ENCODE measurements around the gene GNAO1.
A peak's percentile ranks its signal among the peaks of the same experiment; 100 is the strongest.

Gene GNAO1

GRCh38 chr16:56265746-56266145 is 74.5 kb downstream of the GNAO1 start:
- no peak for DNase-seq (ENCODE audit: low spot score)

GRCh38 chr16:56266641-56267607 is 75.6 kb downstream of the GNAO1 start:
- DNase-seq (ENCODE audit: low spot score) = no peak

- DNase-seq (ENCODE audit: low spot score) = no peak
Observed at GRCh38 chr16:56267888-56268287, 76.6 kb downstream of the GNAO1 start.

- no peak for DNase-seq (ENCODE audit: low spot score)
Observed at GRCh38 chr16:56268799-56269198, 77.5 kb downstream of the GNAO1 start.

GRCh38 chr16:56269281-56269680 is 78.0 kb downstream of the GNAO1 start:
- no peak for DNase-seq (ENCODE audit: low spot score)

GRCh38 chr16:56269811-56270684 is 78.8 kb downstream of the GNAO1 start:
- DNase-seq (ENCODE audit: low spot score) = peak; percentile 67

- no peak for DNase-seq (ENCODE audit: low spot score)
Observed at GRCh38 chr16:56270828-56271227, 79.5 kb downstream of the GNAO1 start.

- no peak for DNase-seq (ENCODE audit: low spot score)
Observed at GRCh38 chr16:56272583-56272894, 81.2 kb downstream of the GNAO1 start.

GRCh38 chr16:56273615-56274014 is 82.3 kb downstream of the GNAO1 start:
- no peak for DNase-seq (ENCODE audit: low spot score)

- DNase-seq (ENCODE audit: low spot score) = no peak
Observed at GRCh38 chr16:56274369-56274768, 83.1 kb downstream of the GNAO1 start.

GRCh38 chr16:56275076-56275475 is 83.8 kb downstream of the GNAO1 start:
- no peak for DNase-seq (ENCODE audit: low spot score)

- no peak for DNase-seq (ENCODE audit: low spot score)
Observed at GRCh38 chr16:56275801-56276200, 84.5 kb downstream of the GNAO1 start.

- peak; percentile 66 for DNase-seq (ENCODE audit: low spot score)
Observed at GRCh38 chr16:56277075-56277474, 85.8 kb downstream of the GNAO1 start.

GRCh38 chr16:56278196-56278855 is 87.0 kb downstream of the GNAO1 start:
- no peak for DNase-seq (ENCODE audit: low spot score)

- no peak for DNase-seq (ENCODE audit: low spot score)
Observed at GRCh38 chr16:56279132-56279531, 87.8 kb downstream of the GNAO1 start.

GRCh38 chr16:56279914-56280313 is 88.6 kb downstream of the GNAO1 start:
- DNase-seq (ENCODE audit: low spot score) = no peak

GRCh38 chr16:56281249-56281805 is 90.0 kb downstream of the GNAO1 start:
- DNase-seq (ENCODE audit: low spot score) = peak; percentile 80

- no peak for DNase-seq (ENCODE audit: low spot score)
Observed at GRCh38 chr16:56282451-56282850, 91.2 kb downstream of the GNAO1 start.

GRCh38 chr16:56284521-56284920 is 93.2 kb downstream of the GNAO1 start:
- no peak for DNase-seq (ENCODE audit: low spot score)

- no peak for DNase-seq (ENCODE audit: low spot score)
Observed at GRCh38 chr16:56286809-56287208, 95.5 kb downstream of the GNAO1 start.

- DNase-seq (ENCODE audit: low spot score) = no peak
Observed at GRCh38 chr16:56288019-56288418, 96.7 kb downstream of the GNAO1 start.

- DNase-seq (ENCODE audit: low spot score) = no peak
Observed at GRCh38 chr16:56289416-56289815, 98.1 kb downstream of the GNAO1 start.

All from iPS-NIHi11 (cell line).